ENCODE results near the gene OR51E2. TPM values are rescaled to one million over a fixed set of nuclear protein-coding genes. Genes with fewer than 3 reads are reported as not detected.

The OR51E2 gene
- total RNA-seq, 4 donors from 2014 or later, result 0.37 to 10.3 (median 2.0) TPM

DNA sequence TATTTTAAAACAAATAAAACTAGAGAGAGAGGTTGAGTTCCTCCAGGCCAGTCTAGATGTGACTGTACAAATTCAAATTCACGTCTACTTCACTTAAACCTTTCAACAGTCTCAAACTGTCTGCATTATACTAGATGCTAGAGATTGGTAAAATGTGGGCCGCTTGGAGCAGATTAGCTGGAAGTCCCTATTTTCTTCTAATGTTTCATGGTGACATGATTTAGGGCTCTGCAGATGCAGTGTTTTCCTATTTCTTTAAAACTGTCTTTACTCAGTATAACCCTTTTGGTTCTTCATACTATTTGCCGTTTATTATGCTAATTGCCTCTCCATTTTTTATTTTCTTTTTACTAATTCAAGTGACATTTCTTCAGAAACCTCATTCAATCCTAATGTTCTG, 33.5 kb downstream of the OR51E2 start:
- no peaks in the 10 kb centered on the region for H3K36me3 ChIP-seq
- no peaks in the 10 kb centered on the region for H3K9me3 ChIP-seq
- no peak overlapping the region for H3K4me3 ChIP-seq
- intact Hi-C loops (cut with DNase I; ENCODE audit: low total_unique reads) (no loop called here), in situ Hi-C loops (cut with MboI; ENCODE audit: low pct_ligation_motif_present in 1 of 4, low pct_unique_long_range_greater_than_20kb in 1 of 4, low sequenced_read_pairs in 3 of 4) (no loop called here)
- no peaks in the 10 kb centered on the region for H3K4me1 ChIP-seq
- DNase-seq, result no peak
- no peak overlapping the region for H3K27ac ChIP-seq
- no peaks in the 10 kb centered on the region for H3K27me3 ChIP-seq
- no peak for TF ChIP-seq POLR2AphosphoS5 (IDR thresholded peaks at IDR 0.05)
- TF ChIP-seq EP300 (IDR thresholded peaks at IDR 0.05; ENCODE audit: low read depth), result no peak
- TF ChIP-seq, protein P1, sequence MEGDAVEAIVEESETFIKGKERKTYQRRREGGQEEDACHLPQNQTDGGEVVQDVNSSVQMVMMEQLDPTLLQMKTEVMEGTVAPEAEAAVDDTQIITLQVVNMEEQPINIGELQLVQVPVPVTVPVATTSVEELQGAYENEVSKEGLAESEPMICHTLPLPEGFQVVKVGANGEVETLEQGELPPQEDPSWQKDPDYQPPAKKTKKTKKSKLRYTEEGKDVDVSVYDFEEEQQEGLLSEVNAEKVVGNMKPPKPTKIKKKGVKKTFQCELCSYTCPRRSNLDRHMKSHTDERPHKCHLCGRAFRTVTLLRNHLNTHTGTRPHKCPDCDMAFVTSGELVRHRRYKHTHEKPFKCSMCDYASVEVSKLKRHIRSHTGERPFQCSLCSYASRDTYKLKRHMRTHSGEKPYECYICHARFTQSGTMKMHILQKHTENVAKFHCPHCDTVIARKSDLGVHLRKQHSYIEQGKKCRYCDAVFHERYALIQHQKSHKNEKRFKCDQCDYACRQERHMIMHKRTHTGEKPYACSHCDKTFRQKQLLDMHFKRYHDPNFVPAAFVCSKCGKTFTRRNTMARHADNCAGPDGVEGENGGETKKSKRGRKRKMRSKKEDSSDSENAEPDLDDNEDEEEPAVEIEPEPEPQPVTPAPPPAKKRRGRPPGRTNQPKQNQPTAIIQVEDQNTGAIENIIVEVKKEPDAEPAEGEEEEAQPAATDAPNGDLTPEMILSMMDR (IDR thresholded peaks at IDR 0.05), result no peak
- TF ChIP-seq POLR2A (IDR thresholded peaks at IDR 0.05), result no peak
- 86 to 91% methylated on average over 3 of the region's 3 CpGs for WGBS, 2 donors (ENCODE audit: low coverage in 1 of 2)

DNA sequence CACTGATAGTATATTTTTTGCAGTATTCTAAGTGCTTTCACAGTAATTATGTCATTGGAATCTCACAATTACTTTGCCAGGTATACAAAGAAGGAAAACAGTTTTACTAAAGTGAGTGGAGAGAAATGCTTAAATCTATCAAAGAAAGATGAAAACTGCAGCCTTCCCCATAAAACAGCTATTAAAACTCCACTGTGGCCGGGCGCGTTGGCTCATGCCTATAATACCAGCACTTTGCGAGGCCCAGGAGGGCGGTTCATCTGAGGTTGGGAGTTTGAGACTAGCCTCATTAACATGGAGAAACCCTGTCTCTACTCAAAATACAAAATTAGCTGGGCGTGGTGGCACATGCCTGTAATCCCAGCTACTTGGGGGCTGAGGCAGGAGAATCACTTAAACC, 34.8 kb downstream of the OR51E2 start:
- intact Hi-C loops (cut with DNase I; ENCODE audit: low total_unique reads) (no loop called here), in situ Hi-C loops (cut with MboI; ENCODE audit: low pct_ligation_motif_present in 1 of 4, low pct_unique_long_range_greater_than_20kb in 1 of 4, low sequenced_read_pairs in 3 of 4) (no loop called here)
- Histone ChIP-seq H3K27ac (no peak overlapping the region), H3K4me3 (no peak overlapping the region), H3K36me3 (no peaks in the 10 kb centered on the region), H3K9me3 (no peaks in the 10 kb centered on the region), H3K4me1 (no peaks in the 10 kb centered on the region), H3K27me3 (no peaks in the 10 kb centered on the region)
- no peak for TF ChIP-seq EP300 (IDR thresholded peaks at IDR 0.05; ENCODE audit: low read depth)
- no peak for TF ChIP-seq POLR2AphosphoS5 (IDR thresholded peaks at IDR 0.05)
- no peak for TF ChIP-seq POLR2A (IDR thresholded peaks at IDR 0.05)
- TF ChIP-seq, protein P1 (IDR thresholded peaks at IDR 0.05), result no peak
- DNase-seq, result no peak
- WGBS, 2 donors (ENCODE audit: low coverage in 1 of 2), result 81 to 86% methylated on average over 4 to 6 of the region's 6 CpGs

- Histone ChIP-seq H3K4me3 (no peak overlapping the region), H3K36me3 (no peaks in the 10 kb centered on the region), H3K27me3 (no peaks in the 10 kb centered on the region), H3K4me1 (no peaks in the 10 kb centered on the region), H3K27ac (no peak overlapping the region), H3K9me3 (no peaks in the 10 kb centered on the region)
- 62 to 77% methylated on average over 4 to 5 of the region's 5 CpGs for WGBS, 2 donors (ENCODE audit: low coverage in 1 of 2)
- DNase-seq, result no peak
- in situ Hi-C loops (cut with MboI; ENCODE audit: low pct_ligation_motif_present in 1 of 4, low pct_unique_long_range_greater_than_20kb in 1 of 4, low sequenced_read_pairs in 3 of 4) (no loop called here), intact Hi-C loops (cut with DNase I; ENCODE audit: low total_unique reads) (no loop called here)
- no peak for TF ChIP-seq POLR2A (IDR thresholded peaks at IDR 0.05)
- TF ChIP-seq EP300 (IDR thresholded peaks at IDR 0.05; ENCODE audit: low read depth), result no peak
- TF ChIP-seq, protein P1 (IDR thresholded peaks at IDR 0.05), result no peak
- no peak for TF ChIP-seq POLR2AphosphoS5 (IDR thresholded peaks at IDR 0.05)
Measured at GRCh38 chr11:4658629-4659445, 38.8 kb downstream of the OR51E2 start.

- no peak overlapping the region for H3K27ac ChIP-seq
- intact Hi-C loops (cut with DNase I; ENCODE audit: low total_unique reads), result no loop called here
- no peaks in the 10 kb centered on the region for H3K9me3 ChIP-seq
- H3K4me1 ChIP-seq, result no peaks in the 10 kb centered on the region
- in situ Hi-C loops (cut with MboI; ENCODE audit: low pct_ligation_motif_present in 1 of 4, low pct_unique_long_range_greater_than_20kb in 1 of 4, low sequenced_read_pairs in 3 of 4), result no loop called here
- no peaks in the 10 kb centered on the region for H3K27me3 ChIP-seq
- 65 to 78% methylated on average over 2 of the region's 2 CpGs for WGBS, 2 donors (ENCODE audit: low coverage in 1 of 2)
- DNase-seq, result no peak
- no peak overlapping the region for H3K4me3 ChIP-seq
- TF ChIP-seq EP300 (IDR thresholded peaks at IDR 0.05; ENCODE audit: low read depth) (no peak), POLR2A (IDR thresholded peaks at IDR 0.05) (no peak), POLR2AphosphoS5 (IDR thresholded peaks at IDR 0.05) (no peak)
- TF ChIP-seq, protein P1 (IDR thresholded peaks at IDR 0.05), result no peak
- no peaks in the 10 kb centered on the region for H3K36me3 ChIP-seq
Measured at GRCh38 chr11:4654635-4655369, 42.9 kb downstream of the OR51E2 start.

All from transverse colon (tissue), 4 donors.